Measurements from ENCODE around the gene KRT80. TPM values are rescaled to one million over a fixed set of nuclear protein-coding genes. Genes with fewer than 3 reads are reported as not detected.

Gene KRT80
- total and polyA plus RNA-seq, 10 donors = 0.03 to 0.37 (median 0.17) TPM; not detected in 7

DNA sequence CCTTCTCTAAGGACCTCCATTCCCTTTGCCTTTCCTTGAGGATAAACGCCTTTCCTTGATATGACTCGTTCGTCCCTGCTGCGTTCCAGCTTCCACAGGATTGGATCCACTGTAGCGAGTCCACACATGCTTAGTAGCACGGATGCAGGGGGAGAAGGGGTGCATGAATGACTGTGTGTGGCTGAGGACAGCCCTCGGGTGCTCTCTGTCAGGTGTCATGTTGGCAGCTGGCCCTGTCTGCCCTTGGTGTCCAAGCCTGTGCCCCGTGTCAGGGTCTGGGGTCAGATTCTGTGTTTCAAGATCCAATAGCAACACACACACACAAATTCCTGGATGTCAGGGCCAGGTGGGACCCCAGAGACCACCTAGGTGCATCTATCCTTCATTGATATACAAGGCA is 17.5 kb upstream of the KRT80 start:
- TF ChIP-seq, protein P1, sequence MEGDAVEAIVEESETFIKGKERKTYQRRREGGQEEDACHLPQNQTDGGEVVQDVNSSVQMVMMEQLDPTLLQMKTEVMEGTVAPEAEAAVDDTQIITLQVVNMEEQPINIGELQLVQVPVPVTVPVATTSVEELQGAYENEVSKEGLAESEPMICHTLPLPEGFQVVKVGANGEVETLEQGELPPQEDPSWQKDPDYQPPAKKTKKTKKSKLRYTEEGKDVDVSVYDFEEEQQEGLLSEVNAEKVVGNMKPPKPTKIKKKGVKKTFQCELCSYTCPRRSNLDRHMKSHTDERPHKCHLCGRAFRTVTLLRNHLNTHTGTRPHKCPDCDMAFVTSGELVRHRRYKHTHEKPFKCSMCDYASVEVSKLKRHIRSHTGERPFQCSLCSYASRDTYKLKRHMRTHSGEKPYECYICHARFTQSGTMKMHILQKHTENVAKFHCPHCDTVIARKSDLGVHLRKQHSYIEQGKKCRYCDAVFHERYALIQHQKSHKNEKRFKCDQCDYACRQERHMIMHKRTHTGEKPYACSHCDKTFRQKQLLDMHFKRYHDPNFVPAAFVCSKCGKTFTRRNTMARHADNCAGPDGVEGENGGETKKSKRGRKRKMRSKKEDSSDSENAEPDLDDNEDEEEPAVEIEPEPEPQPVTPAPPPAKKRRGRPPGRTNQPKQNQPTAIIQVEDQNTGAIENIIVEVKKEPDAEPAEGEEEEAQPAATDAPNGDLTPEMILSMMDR (IDR thresholded peaks at IDR 0.05 in 8 of 11, conservative IDR thresholded peaks at IDR 0.05 in 3 of 11) = no peak
- no peak for TF ChIP-seq POLR2AphosphoS5 (IDR thresholded peaks at IDR 0.05)
- TF ChIP-seq POLR2A (IDR thresholded peaks at IDR 0.05) = no peak
- no peak overlapping the region for H3K27ac ChIP-seq
- intact Hi-C loops (cut with DNase I; ENCODE audit: low total_unique reads) = no loop called here
- H3K9me3 ChIP-seq = no peaks in the 10 kb centered on the region
- 80 to 91% (median 83%) methylated on average over 8 of the region's 8 CpGs for WGBS, 5 donors
- no peaks in the 10 kb centered on the region for H3K36me3 ChIP-seq
- H3K4me3 ChIP-seq = no peak overlapping the region
- peaks cover 0 to 23% (median 0%) of the 10 kb centered on the region in 7 donors for H3K27me3 ChIP-seq (replicated peaks in 1 of 7)
- peaks cover 0 to 30% (median 13%) of the 10 kb centered on the region in 6 donors for H3K4me1 ChIP-seq
- peak; percentile 36 for DNase-seq

DNA sequence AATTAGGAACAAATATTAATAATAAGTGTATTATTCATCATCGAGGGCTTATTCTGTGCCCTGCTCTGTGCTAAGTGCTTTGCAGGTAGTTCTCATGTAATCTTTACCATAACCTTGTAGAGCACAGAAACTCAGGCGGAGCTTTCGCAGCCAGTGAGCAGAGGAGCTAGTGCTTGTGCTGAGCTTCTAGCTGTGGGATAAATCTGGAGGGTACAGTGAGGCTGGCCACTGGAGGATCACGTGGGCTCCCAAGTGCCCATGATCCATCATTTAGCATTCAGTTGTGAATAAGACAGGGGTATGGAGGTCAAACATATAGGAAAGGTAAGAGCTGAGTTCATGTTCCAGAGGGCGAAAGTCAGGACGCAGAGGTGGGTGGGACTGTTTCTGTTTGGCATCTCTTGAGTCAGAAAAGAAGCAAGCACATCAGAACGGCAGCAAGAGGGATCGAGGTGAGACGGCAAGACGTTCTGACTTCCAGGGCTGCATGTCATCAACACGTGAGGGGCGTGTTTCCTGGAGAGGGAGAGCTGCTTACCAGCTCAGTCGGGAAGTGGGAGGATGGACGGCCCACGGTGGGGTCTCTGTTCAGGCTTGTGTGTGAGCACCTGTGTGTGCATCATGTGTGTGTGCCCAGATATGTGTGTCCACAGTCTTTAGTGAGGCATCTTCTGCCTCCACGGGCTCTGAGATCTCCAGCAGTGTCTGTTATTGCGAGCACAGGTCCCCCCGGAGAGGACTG is 16.8 kb upstream of the KRT80 start:
- whole genome bisulfite sequencing, 5 donors = 70 to 79% (median 71%) methylated on average over 18 of the region's 18 CpGs
- Histone ChIP-seq H3K27me3 (replicated peaks in 1 of 7) (peaks cover 0 to 23% (median 0%) of the 10 kb centered on the region in 7 donors), H3K9me3 (no peaks in the 10 kb centered on the region), H3K36me3 (no peaks in the 10 kb centered on the region), H3K4me3 (no peak overlapping the region), H3K27ac (no peak overlapping the region), H3K4me1 (peaks cover 0 to 34% (median 16%) of the 10 kb centered on the region in 6 donors)
- intact Hi-C loops (cut with DNase I; ENCODE audit: low total_unique reads) = no loop called here
- peak; percentile 48 for DNase-seq
- TF ChIP-seq POLR2AphosphoS5 (IDR thresholded peaks at IDR 0.05) = no peak
- TF ChIP-seq, protein P1 (IDR thresholded peaks at IDR 0.05 in 8 of 11, conservative IDR thresholded peaks at IDR 0.05 in 3 of 11) = no peak
- no peak for TF ChIP-seq POLR2A (IDR thresholded peaks at IDR 0.05)

DNA sequence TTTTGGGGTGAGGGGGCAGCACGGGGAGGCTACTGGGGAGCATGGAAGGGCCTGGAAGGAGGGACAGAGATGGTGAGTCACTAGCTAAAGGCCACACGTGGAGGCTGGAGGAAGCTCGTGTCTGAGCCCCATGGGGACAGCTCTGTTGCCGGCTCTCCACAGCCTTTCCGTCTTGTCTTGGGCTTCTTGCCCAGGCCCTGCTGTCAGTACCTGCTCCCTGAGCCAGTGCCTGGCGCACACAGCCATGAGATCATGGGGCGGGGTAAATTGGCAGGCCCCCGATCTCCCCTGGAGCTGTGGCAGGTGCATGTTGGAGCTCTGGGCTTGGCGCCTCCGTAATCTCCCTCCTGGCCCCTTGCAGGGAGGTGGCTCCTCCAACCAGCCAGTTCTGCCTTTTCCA is 16.1 kb upstream of the KRT80 start:
- H3K27ac ChIP-seq = no peak overlapping the region
- 31 to 65% (median 57%) methylated on average over 3 to 10 of the region's 10 CpGs for WGBS, 5 donors
- peak; percentile 68 for DNase-seq

DNA sequence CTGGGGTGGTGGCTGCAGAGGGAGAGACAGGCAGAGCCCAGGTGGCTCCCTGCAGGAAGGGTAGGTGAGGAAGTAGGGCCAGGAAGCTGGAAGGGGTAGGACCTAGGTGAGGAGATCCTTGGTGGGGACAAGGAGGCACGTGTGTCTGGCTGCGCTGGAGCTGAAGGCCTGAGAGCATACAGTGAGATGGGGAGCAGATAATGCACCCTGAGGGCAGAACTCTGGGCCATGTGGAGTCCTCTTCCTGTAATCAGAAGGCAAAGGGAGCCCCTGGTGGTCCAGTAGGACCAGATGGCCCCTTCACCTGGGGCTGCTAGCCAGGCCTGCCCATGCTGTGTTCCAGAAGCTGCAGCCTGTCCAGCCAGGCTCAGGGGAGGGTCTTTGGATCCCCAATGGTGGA is 15.3 kb upstream of the KRT80 start:
- Histone ChIP-seq H3K27me3 (replicated peaks in 1 of 7) (peaks cover 0 to 33% (median 0%) of the 10 kb centered on the region in 7 donors), H3K4me1 (peaks cover 0 to 42% (median 25%) of the 10 kb centered on the region in 6 donors), H3K36me3 (no peaks in the 10 kb centered on the region), H3K27ac (no peak overlapping the region), H3K9me3 (no peaks in the 10 kb centered on the region), H3K4me3 (no peak overlapping the region)
- peak; percentile 44 for DNase-seq
- 83 to 100% (median 86%) methylated on average over 2 of the region's 2 CpGs for WGBS, 5 donors
- TF ChIP-seq POLR2AphosphoS5 (IDR thresholded peaks at IDR 0.05) = no peak
- intact Hi-C loops (cut with DNase I; ENCODE audit: low total_unique reads) = no loop called here

More for the DNA sequence above, 16.1 kb upstream of the KRT80 start:
- no peak overlapping the region for H3K4me3 ChIP-seq
- no peak for TF ChIP-seq POLR2A (IDR thresholded peaks at IDR 0.05)
- TF ChIP-seq, protein P1 (IDR thresholded peaks at IDR 0.05 in 8 of 11, conservative IDR thresholded peaks at IDR 0.05 in 3 of 11) = no peak
- peaks cover 0 to 26% (median 0%) of the 10 kb centered on the region in 7 donors for H3K27me3 ChIP-seq (replicated peaks in 1 of 7)
- intact Hi-C loops (cut with DNase I; ENCODE audit: low total_unique reads) = no loop called here
- H3K36me3 ChIP-seq = no peaks in the 10 kb centered on the region
- H3K4me1 ChIP-seq = peaks cover 0 to 34% (median 19%) of the 10 kb centered on the region in 6 donors
- H3K9me3 ChIP-seq = no peaks in the 10 kb centered on the region

All from spleen (tissue), 11 donors.